GM21786 (cell line): ENCODE data around the gene KCNQ1.

ENCODE experiments used
- ATAC-seq: cut with Tn5 transposase; IDR thresholded peaks from one replicate; pipeline ENCODE4 v1.9.1; 2021; ENCODE audit not compliant: unreplicated experiment

Gene KCNQ1

GRCh38 chr11:2441171-2441570, 3.6 kb upstream of the KCNQ1 start:
- ATAC-seq: no peak

- no peak for ATAC-seq
Measured at GRCh38 chr11:2442589-2442988, 2.2 kb upstream of the KCNQ1 start.

GRCh38 chr11:2443406-2443805, 1.4 kb upstream of the KCNQ1 start:
- ATAC-seq: no peak

- no peak for ATAC-seq
Measured at GRCh38 chr11:2443881-2444820, 657 bp upstream of the KCNQ1 start, which contains the start of gene TRPM5. Gene TRPM5 (minus strand): TSS chr11:2444514. CDS start chr11:2423036, 21,478 bp downstream.

- ATAC-seq: no peak
Measured at GRCh38 chr11:2445746-2446551, 1.1 kb downstream of the KCNQ1 start.

GRCh38 chr11:2446590-2447252, 1.9 kb downstream of the KCNQ1 start:
- ATAC-seq: no peak

GRCh38 chr11:2447253-2447950, 2.6 kb downstream of the KCNQ1 start:
- ATAC-seq: no peak

GRCh38 chr11:2447951-2448650, 3.3 kb downstream of the KCNQ1 start:
- no peak for ATAC-seq

- no peak for ATAC-seq
Measured at GRCh38 chr11:2448661-2449547, 4.1 kb downstream of the KCNQ1 start.

GRCh38 chr11:2449548-2450320, 4.9 kb downstream of the KCNQ1 start:
- ATAC-seq: no peak

GRCh38 chr11:2450321-2451041, 5.7 kb downstream of the KCNQ1 start:
- ATAC-seq: no peak

GRCh38 chr11:2451336-2451735, 6.5 kb downstream of the KCNQ1 start:
- no peak for ATAC-seq

GRCh38 chr11:2451916-2452315, 7.1 kb downstream of the KCNQ1 start:
- ATAC-seq: no peak

- no peak for ATAC-seq
Measured at GRCh38 chr11:2452321-2453012, 7.7 kb downstream of the KCNQ1 start.

- ATAC-seq: no peak
Measured at GRCh38 chr11:2453436-2453835, 8.6 kb downstream of the KCNQ1 start.

- ATAC-seq: no peak
Measured at GRCh38 chr11:2458321-2458720, 13.5 kb downstream of the KCNQ1 start.
